Fibroblast of mammary gland (primary cell): ENCODE results near the gene ANK2.

Source experiments
- DNase-seq: peaks from one replicate; pipeline ENCODE4 v3.0.0-alpha.2; 2010; ENCODE audit warnings: low read depth
- H3K4me3 ChIP-seq: 2 replicates; pipeline ENCODE4 v1.5.1; 2011; ENCODE audit warnings: low read depth, mild to moderate bottlenecking, low read length, moderate library complexity; ENCODE audit not compliant: control insufficient read depth
- CTCF ChIP-seq: conservative IDR thresholded peaks from 2 replicates; pipeline ENCODE4 v1.5.1; 2011; ENCODE audit warnings: low read depth, low read length, inconsistent platforms; ENCODE audit not compliant: control insufficient read depth, insufficient read depth

The ANK2 gene

GRCh38 chr4:113146876-113147358, 97.5 kb downstream of the ANK2 start:
- peak; percentile 31 for DNase-seq
- peak overlapping the region; percentile 41 for H3K4me3 ChIP-seq
- TF ChIP-seq CTCF = no peak

- H3K4me3 ChIP-seq = no peak overlapping the region
- TF ChIP-seq CTCF = no peak
- no peak for DNase-seq
Observed at GRCh38 chr4:113147498-113148111, 98.2 kb downstream of the ANK2 start.

DNA sequence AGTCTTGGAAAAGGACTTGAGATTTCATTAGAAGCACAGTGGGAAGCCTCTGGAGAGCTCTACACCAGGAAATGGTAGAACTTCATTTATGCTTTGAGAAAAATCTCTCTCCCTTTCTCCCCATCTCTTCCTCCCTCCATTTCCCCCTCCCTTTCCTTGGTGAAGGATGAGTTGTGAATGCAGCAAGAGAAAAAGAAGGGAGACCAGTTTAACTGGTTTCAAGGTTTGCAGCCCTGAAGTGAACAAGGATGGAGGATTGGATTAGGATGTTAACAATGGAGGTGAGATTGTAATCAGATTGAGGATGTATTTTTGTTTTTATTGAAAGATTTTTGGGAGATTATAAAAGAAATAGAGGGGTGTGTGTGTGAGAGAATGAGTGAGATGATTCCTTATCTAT, 99.5 kb downstream of the ANK2 start:
- no peak overlapping the region for H3K4me3 ChIP-seq
- TF ChIP-seq CTCF = no peak

GRCh38 chr4:113153529-113154101, 104.2 kb downstream of the ANK2 start:
- no peak for DNase-seq
- TF ChIP-seq CTCF = no peak
- no peak overlapping the region for H3K4me3 ChIP-seq

More for the DNA sequence above, 99.5 kb downstream of the ANK2 start:
- DNase-seq = no peak

DNA sequence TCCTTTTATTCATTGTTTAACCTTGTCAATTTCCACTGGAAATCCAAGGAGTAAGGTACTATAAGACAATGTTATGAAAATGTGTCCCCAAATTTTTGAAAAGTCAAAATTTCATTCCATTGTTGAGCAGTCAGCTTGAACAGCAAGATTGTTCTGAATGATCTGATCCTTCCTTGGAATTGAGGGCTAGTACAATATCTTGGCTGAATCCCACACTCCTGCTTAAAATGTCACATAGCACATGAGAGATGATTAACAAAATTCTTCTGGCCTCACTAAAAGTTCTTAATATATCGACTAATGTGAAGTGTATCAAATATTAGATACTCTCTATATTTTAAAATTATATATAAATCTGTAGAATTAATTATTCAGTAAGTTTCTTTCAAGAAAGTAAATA, 104.8 kb downstream of the ANK2 start:
- no peak overlapping the region for H3K4me3 ChIP-seq
- no peak for DNase-seq
- no peak for TF ChIP-seq CTCF

DNA sequence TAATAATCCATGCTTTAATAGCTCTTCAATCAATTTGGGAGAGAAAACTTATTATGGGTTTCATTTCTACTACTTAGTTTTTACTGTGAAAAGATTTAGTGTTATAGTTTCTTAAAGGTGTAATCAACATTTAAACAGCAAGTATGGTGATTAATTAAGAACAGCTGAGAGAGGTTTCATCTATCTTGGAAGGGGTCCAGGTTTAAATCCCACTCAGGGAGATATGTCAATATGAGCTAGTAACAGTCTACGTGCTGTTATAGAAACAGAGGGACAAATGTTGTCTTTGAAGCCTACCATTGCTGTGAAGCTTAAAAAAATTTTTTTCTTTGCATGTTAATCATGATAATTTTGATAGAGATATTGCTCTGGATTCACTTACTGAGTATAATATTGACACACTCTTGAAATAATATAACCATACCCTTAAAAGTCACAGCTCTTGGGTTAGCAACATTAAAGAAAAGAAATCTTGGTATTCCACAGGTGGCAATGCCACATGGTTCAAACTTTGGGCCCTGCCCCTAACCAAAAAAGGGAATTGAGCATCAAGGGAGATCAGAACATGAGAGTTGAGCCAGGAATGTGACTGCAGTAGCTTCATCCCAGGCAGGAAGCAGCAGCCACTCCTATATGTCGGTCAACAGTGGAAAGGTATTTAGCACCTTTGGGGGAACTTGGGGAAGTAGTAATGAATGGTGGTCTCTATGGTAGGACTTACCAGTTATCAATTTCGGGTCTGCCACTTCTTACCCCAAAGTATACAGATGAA, 107.8 kb downstream of the ANK2 start:
- TF ChIP-seq CTCF = no peak

More for the DNA sequence above, 107.8 kb downstream of the ANK2 start:
- H3K4me3 ChIP-seq = no peak overlapping the region
- no peak for DNase-seq
